SKM-1 treated with dmso at 0.1 percent for 144 hours (cell line): Measurements from ENCODE around the gene SCAMP4.
A peak's percentile ranks its signal among the peaks of the same experiment; 100 is the strongest.

Source experiments
- DNase-seq: peaks from one replicate; lab custom pipeline; 2025; ENCODE audit not compliant: unreplicated experiment; lab: John Stamatoyannopoulos, UW

The SCAMP4 gene

GRCh38 chr19:1905110-1905862 is at the start of gene SCAMP4, which contains the start of gene ADAT3:
SCAMP4 (plus strand) TSS chr19:1905399; CDS start chr19:1915020, 9,621 bp downstream.
ADAT3 (plus strand) TSS chr19:1905399; CDS start chr19:1912048, 6,649 bp downstream.
- DNase-seq, result peak; percentile 82

- no peak for DNase-seq
These were observed 49.4 kb upstream of the SCAMP4 start for GRCh38 chr19:1855828-1856255.

- no peak for DNase-seq
These were observed 48.9 kb upstream of the SCAMP4 start for GRCh38 chr19:1856345-1856697.

DNA sequence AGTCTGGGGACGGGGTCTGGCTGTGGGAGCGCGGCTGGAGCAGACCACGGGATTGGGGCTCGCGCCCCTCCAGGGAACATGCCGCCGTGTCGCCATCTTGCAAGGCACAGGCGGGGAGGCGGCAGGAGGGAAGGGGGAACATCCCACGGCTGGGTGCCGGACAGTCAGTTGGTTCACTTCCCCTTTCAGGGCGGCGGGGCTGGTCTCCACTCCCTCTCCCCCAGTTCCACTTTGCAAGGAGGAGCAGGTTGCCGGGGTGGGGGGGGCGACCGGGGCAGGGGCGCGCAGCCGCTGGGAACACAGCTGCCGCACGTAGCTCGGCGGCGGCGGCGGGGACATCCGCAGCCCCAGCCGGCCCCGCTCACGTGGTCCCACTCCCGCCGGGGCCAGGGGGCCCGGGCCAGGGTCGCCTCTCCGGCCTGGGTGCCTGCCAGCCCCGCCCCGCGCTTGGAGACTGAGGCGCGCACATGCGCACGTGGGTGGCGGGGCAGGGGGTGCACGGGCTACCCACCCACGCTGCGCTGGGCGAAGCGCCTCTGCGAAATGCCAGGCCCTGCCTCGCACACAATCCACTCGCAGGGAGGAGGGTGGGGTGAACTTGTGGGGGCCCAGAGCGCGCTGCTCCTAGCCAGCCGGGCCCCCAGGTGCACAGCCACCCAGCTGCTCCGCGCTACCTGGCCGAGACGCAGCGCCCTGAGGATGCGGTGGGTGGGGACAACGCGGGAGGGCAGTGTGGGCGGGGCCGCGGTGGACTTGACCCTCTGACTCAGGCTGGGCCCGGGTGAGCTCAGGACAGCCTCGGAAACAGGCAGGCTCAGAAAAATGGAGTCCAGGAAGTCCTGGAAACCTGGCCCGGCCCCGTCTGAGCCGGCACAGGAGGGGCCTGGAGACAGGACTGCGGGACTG is 48.2 kb upstream of the SCAMP4 start:
- DNase-seq, result peak; percentile 91

DNA sequence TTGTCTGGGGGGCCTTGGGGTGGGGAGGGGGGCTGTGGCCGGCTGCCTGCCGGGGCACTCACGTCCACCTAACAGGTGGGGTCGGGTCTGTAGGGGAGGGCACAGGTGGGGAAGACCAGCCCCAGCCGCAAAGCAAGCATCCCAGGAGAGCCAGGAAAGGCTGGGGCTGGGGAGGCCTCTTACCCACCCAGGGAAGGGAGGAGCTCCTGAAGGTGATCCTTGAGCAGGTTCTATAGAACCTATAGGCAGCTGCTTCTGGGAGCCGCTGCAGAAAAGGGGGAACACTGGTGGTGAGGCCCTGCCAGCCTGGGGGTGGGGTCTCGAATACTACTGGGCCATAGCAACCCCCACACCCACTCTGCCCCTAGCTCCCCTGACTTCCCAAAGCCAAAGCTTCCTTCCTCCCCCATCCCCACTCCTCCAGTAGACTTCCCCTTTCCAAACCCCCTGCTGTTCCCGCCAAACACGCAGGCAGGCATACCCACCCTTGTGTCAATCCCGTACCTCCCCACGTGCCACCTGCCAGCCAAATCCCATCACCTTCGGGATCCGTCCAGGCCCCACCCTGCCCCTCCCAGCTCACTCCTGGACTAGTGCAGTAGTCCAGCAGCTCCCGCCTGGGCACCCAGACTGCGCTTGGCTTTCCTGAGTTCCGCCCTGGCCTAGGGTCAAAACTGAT is 47.4 kb upstream of the SCAMP4 start:
- peak; percentile 31 for DNase-seq

- DNase-seq, result no peak
These were observed 46.7 kb upstream of the SCAMP4 start for GRCh38 chr19:1858412-1859081.

DNA sequence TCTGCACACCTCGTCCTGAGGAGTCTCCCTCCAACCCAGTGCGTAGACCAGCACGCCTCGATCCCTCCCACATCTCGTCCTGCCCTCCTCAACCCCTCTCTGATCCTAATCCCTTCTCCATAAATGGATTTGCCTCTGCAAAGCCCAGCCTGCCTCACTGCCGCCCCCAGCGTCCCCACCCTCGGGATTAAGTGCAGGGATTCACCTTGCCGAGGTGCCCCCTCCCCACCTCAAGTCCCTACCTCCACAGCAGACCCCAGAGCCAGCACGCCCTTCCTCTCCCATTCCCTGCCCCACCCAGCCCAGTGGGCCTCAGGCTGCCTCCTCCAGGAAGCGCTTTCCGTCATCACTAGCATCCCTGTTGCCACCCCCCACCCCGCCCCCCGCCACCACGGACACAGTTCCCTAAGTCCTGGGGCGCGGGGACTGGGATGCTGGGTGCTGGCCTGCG is 45.8 kb upstream of the SCAMP4 start:
- DNase-seq, result no peak

DNA sequence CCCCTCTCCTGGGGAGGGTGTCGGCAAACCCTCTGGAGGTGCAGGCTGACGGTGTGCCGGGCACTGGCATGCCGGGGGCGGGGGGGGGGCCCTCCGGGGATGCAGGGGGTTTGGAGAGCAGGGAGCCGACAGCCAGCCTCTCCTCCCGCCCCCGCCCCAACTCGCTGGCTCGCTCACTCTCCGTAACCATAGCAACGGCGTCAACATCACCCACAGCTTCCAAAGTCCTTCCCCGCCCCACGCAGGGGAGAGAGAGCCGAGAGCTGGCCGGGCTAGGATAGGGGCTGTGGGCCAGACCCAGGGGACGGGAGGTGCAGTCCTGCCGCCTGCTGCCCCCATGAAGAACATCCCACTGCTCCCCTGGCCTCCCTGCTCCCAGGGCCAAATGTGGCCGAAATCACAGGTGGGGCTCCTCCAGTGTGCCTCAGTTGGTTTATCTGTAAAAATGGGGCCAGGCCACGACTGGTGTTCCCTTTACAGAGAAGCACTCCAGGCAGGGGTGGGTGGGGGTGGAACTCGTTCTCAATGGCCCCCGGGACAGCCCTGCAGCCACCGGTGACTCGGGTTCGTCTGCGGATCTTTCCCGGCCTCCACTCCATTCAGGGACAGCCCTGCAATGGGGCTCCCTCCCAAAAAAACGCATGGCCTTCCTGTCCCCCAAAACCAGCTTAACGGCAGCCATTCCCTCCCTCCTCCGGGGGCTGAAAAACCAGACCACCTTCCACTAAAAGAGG is 45.0 kb upstream of the SCAMP4 start:
- no peak for DNase-seq

DNA sequence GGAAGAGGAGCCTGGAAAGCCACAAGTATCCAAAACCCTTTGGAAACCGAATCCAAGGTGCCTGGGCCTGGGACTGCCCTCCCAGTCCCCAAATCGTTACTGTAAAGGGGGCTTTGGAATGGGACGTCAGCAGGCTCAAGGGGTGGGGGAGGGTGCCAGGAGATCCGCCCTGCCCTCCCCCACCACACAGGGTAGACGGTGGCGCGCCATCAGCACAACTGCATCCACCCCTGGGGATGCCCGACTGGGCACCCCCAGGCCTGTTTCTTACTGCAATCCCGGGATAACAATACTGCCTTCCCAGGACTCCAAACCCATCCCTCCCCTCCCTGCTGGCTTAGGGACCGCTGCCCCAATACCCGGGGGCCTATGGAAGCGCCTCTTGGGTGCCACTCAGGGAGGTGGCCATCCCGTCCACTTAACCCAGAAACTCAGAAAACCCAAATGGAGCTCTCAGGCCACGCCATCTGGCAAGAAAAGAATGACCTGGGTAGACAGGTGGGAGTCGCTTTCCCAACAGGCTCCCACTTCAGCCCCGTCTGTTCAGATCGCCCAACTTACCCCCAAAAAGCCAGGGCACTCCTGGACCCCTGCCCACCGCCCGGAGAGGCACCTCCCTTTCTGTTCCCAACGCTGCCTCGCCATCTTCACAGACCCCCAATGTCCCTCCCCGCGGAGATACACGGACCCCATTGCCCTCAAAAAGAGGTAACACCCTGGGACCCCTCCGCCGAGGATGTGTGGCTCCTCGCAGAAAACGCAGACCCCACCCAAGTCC is 44.2 kb upstream of the SCAMP4 start:
- no peak for DNase-seq

- no peak for DNase-seq
These were observed 43.6 kb upstream of the SCAMP4 start for GRCh38 chr19:1861599-1862031.

- no peak for DNase-seq
These were observed 43.2 kb upstream of the SCAMP4 start for GRCh38 chr19:1862068-1862423.

DNA sequence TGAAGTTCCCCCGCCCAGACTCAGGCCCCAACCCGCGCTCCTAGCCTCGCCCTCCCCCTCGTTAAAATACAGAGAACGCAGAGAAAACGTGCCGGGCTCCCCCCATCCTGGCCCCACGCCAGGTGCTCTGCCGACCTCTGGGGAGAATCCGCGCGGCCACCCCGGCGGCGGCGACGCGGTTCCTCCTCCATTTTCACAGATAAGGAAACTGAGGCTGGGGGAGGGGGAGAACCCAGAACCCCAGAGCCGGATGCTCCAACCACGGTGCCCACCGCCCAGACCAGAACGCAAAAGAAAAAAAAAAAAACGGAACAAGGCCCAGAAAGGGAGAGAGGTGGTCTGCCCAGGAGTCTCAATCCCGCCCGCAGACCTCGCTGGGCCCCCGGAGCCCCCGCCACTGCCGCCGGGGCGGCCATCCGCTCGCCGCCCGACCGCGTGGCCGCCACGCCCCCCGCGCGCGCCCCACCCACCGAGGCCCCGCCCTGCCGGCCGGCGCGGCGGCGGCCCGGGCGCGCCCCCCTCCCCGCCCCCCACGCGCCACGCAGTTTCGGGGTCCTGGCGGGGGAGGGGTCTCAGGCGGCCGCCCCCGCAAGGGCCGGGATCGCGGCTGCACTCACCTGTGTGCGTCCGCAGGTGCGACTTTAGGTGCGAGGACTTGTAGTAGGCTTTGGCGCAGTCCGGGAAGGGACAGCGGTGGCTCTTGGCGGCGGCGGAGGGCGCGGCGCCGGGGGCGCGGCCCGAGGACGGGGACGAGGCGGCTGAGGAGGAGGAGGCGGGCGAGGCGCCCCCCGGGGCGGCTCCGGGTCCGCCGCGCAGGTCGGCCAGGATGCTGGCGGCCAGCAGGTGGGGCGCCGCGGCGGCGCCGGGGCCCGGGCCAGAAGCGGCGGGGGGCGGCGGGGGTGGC is 42.5 kb upstream of the SCAMP4 start:
- DNase-seq, result peak; percentile 16

- DNase-seq, result no peak
These were observed 41.9 kb upstream of the SCAMP4 start, which contains the start of gene KLF16 for GRCh38 chr19:1863328-1863637. KLF16 (minus strand) TSS chr19:1863579; CDS start chr19:1863497, 82 bp downstream.

DNA sequence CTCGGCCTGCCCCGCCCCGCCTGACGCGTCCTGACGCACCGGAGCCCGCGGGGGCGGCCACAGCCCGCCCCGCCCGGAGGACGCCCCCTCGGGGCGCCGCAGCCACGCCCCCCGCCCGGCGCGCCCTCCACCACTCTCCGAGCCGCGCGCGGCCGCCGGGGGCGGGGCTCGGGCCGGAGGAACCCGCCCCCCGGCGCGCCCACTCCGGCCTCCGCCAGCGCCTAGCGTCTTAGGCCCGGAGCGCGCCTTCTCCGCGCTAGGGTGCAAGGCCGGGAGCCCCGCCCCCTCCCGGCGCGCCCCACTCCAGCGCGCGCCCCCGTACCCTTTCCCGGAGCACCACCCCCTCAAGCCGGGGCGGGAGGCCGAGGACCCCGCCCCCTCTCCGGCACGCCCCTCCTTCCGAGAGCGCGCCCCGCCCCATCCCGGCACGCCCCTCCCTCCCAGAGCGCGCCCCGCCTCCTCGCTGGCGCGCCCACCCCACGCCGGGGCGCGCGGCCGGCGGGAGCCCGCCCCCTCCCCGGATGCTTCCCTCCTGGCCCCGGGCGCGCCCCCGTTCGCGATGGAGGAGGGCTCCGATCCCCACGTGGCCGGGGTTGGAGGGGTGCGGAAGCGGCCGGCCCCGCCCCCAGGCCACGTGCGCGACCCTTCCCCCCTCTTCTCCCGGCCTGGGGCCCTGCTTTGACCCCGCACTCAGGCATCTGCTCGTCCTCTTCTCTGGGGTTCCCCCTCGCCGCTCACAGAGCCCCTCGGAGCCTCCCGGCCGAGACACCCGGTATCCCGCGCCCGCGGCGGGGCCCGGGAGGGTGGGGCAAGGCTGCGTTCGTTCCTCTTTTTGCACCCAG is 41.3 kb upstream of the SCAMP4 start:
- DNase-seq, result peak; percentile 91

DNA sequence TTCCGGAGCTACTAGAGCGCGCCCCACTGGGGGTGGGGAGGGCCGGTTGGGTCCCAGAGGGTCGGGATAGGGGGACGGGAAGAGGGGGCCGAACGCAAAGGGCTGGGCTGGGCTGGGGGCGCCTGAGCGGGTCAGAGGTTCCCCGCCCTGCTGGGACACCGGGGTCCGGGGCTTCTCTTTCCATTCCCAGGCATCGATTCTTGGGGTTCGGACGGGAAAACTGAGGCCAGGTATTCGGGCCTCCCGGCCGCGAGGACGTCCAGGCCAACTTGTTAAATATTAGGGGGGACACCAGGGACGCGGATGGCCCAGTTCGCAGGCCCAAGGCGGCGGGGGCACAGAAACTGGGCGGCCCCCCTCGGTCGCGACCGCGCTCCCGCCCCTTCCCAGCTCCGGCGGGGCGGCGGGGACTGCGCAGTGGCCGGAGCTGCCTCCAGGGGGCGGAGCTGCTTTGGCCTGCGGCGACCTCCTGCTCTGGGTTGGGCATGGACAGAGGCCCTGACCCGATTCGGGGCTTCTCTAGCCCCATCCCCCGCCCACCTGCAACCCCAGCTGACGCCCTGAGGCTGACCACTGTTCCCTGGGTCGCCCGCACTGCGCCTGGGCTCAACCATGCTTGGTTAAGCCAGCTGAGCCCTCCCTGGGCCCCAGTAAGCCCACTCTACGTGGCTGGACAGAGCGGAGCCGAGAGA is 40.6 kb upstream of the SCAMP4 start:
- peak; percentile 65 for DNase-seq

GRCh38 chr19:1865172-1866010 is 39.8 kb upstream of the SCAMP4 start:
- no peak for DNase-seq
